Measurements from ENCODE around the gene ERCC4.

The ERCC4 gene

GRCh38 chr16:13906168-13907089, 13.5 kb upstream of the ERCC4 start:
- no peak for TF ChIP-seq L3MBTL2 (conservative IDR thresholded peaks at IDR 0.05)
- DNase-seq (ENCODE audit: extremely low spot score): no peak
- POLR2A ChIA-PET: no interaction called here
- CTCF ChIA-PET: interaction anchor here (2.8 kb wide), 1 partner anchor 13 kb away, joined by 10 read pairs; the partner anchor contains the start of gene ERCC4

- ChIA-PET CTCF (interaction anchor here (2.8 kb wide), 1 partner anchor 12 kb away, joined by 10 read pairs; the partner anchor contains the start of gene ERCC4), POLR2A (no interaction called here)
- no peak for DNase-seq (ENCODE audit: extremely low spot score)
- TF ChIP-seq FOXK2 (IDR thresholded peaks at IDR 0.05) (no peak), ZNF384 (IDR thresholded peaks at IDR 0.05) (no peak), FOXM1 (IDR thresholded peaks at IDR 0.05; ENCODE audit: borderline replicate concordance) (no peak), L3MBTL2 (conservative IDR thresholded peaks at IDR 0.05) (no peak), ELF4 (IDR thresholded peaks at IDR 0.05) (no peak)
Measured at GRCh38 chr16:13907431-13907830, 12.5 kb upstream of the ERCC4 start.

GRCh38 chr16:13909069-13909468, 10.9 kb upstream of the ERCC4 start:
- TF ChIP-seq BHLHE40 (IDR thresholded peaks at IDR 0.05; ENCODE audit: borderline replicate concordance): no peak
- no peak for TF ChIP-seq ZNF384 (IDR thresholded peaks at IDR 0.05)
- TF ChIP-seq FOXM1 (IDR thresholded peaks at IDR 0.05; ENCODE audit: borderline replicate concordance): no peak
- TF ChIP-seq TARDBP (IDR thresholded peaks at IDR 0.05): no peak
- TF ChIP-seq L3MBTL2 (conservative IDR thresholded peaks at IDR 0.05): no peak
- TF ChIP-seq NFRKB (IDR thresholded peaks at IDR 0.05): no peak
- no peak for TF ChIP-seq FOXA1 (IDR thresholded peaks at IDR 0.05)
- no peak for TF ChIP-seq CTBP1 (IDR thresholded peaks at IDR 0.05; ENCODE audit: borderline replicate concordance)
- no peak for TF ChIP-seq FOXK2 (IDR thresholded peaks at IDR 0.05)
- no peak for TF ChIP-seq SP1 (IDR thresholded peaks at IDR 0.05)
- TF ChIP-seq LEF1 (IDR thresholded peaks at IDR 0.05; ENCODE audit: borderline replicate concordance): no peak
- TF ChIP-seq, protein P1, sequence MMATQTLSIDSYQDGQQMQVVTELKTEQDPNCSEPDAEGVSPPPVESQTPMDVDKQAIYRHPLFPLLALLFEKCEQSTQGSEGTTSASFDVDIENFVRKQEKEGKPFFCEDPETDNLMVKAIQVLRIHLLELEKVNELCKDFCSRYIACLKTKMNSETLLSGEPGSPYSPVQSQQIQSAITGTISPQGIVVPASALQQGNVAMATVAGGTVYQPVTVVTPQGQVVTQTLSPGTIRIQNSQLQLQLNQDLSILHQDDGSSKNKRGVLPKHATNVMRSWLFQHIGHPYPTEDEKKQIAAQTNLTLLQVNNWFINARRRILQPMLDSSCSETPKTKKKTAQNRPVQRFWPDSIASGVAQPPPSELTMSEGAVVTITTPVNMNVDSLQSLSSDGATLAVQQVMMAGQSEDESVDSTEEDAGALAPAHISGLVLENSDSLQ (IDR thresholded peaks at IDR 0.05): no peak
- TF ChIP-seq HDGF (IDR thresholded peaks at IDR 0.05; ENCODE audit: borderline replicate concordance): no peak
- TF ChIP-seq ARNT (IDR thresholded peaks at IDR 0.05): no peak
- no peak for TF ChIP-seq ELF4 (IDR thresholded peaks at IDR 0.05)
- DNase-seq (ENCODE audit: extremely low spot score): no peak
- ChIA-PET CTCF (interaction anchor here (2.8 kb wide), 1 partner anchor 11 kb away, joined by 10 read pairs; the partner anchor contains the start of gene ERCC4), POLR2A (interaction anchor here (1.8 kb wide), 1 partner anchor 11 kb away, joined by 6 read pairs; the partner anchor contains the start of gene ERCC4)

GRCh38 chr16:13909872-13910303, 10.1 kb upstream of the ERCC4 start:
- ChIA-PET CTCF (no interaction called here), POLR2A (interaction anchor here (1.8 kb wide), 1 partner anchor 10 kb away, joined by 6 read pairs; the partner anchor contains the start of gene ERCC4)
- TF ChIP-seq FOXM1 (IDR thresholded peaks at IDR 0.05; ENCODE audit: borderline replicate concordance) (no peak), TARDBP (IDR thresholded peaks at IDR 0.05) (no peak), HDGF (IDR thresholded peaks at IDR 0.05; ENCODE audit: borderline replicate concordance) (no peak), LEF1 (IDR thresholded peaks at IDR 0.05; ENCODE audit: borderline replicate concordance) (no peak), SUZ12 (IDR thresholded peaks at IDR 0.05) (no peak), FOXA1 (IDR thresholded peaks at IDR 0.05) (no peak), CTBP1 (IDR thresholded peaks at IDR 0.05; ENCODE audit: borderline replicate concordance) (no peak), NFRKB (IDR thresholded peaks at IDR 0.05) (no peak), ZNF384 (IDR thresholded peaks at IDR 0.05) (no peak), BHLHE40 (IDR thresholded peaks at IDR 0.05; ENCODE audit: borderline replicate concordance) (no peak), ELF4 (IDR thresholded peaks at IDR 0.05) (no peak), FOXK2 (IDR thresholded peaks at IDR 0.05) (no peak), SP1 (IDR thresholded peaks at IDR 0.05) (no peak), L3MBTL2 (conservative IDR thresholded peaks at IDR 0.05) (no peak), ARNT (IDR thresholded peaks at IDR 0.05) (no peak)
- TF ChIP-seq, protein P1 (IDR thresholded peaks at IDR 0.05): no peak
- no peak for DNase-seq (ENCODE audit: extremely low spot score)

GRCh38 chr16:13911306-13911705, 8.6 kb upstream of the ERCC4 start:
- ChIA-PET POLR2A (no interaction called here), CTCF (no interaction called here)
- TF ChIP-seq FOXK2 (IDR thresholded peaks at IDR 0.05) (no peak), SUZ12 (IDR thresholded peaks at IDR 0.05) (no peak), HDGF (IDR thresholded peaks at IDR 0.05; ENCODE audit: borderline replicate concordance) (no peak), BHLHE40 (IDR thresholded peaks at IDR 0.05; ENCODE audit: borderline replicate concordance) (no peak), FOXM1 (IDR thresholded peaks at IDR 0.05; ENCODE audit: borderline replicate concordance) (no peak), CTBP1 (IDR thresholded peaks at IDR 0.05; ENCODE audit: borderline replicate concordance) (no peak), FOXA1 (IDR thresholded peaks at IDR 0.05) (no peak), ARNT (IDR thresholded peaks at IDR 0.05) (no peak)
- DNase-seq (ENCODE audit: extremely low spot score): no peak

DNA sequence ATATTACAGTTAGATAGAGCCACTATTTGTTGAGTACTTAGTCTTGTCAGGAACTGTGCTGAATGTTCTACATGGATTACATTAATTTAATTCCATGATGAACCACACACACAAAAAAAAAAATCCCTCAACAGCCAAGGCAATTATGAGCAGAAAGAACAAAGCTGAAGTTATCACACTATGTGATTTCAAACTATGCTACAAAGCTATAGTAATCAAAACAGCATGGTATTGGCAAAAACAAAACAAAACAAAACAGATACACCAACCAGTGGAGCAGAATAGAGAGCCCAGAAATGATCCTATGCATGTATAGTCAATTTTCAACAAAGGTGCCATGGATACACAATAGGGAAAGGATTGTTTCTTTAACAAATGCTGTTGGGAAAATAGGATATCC, 8.1 kb upstream of the ERCC4 start:
- CTCF ChIA-PET: no interaction called here
- TF ChIP-seq BHLHE40 (IDR thresholded peaks at IDR 0.05; ENCODE audit: borderline replicate concordance) (no peak), LEF1 (IDR thresholded peaks at IDR 0.05; ENCODE audit: borderline replicate concordance) (no peak), SUZ12 (IDR thresholded peaks at IDR 0.05) (no peak), FOXK2 (IDR thresholded peaks at IDR 0.05) (no peak), L3MBTL2 (conservative IDR thresholded peaks at IDR 0.05) (no peak), CTBP1 (IDR thresholded peaks at IDR 0.05; ENCODE audit: borderline replicate concordance) (no peak), SP1 (IDR thresholded peaks at IDR 0.05) (no peak), TARDBP (IDR thresholded peaks at IDR 0.05) (no peak), HDGF (IDR thresholded peaks at IDR 0.05; ENCODE audit: borderline replicate concordance) (no peak), ARNT (IDR thresholded peaks at IDR 0.05) (no peak), FOXA1 (IDR thresholded peaks at IDR 0.05) (no peak), NFRKB (IDR thresholded peaks at IDR 0.05) (no peak), ELF4 (IDR thresholded peaks at IDR 0.05) (no peak), ZNF384 (IDR thresholded peaks at IDR 0.05) (no peak), FOXM1 (IDR thresholded peaks at IDR 0.05; ENCODE audit: borderline replicate concordance) (no peak)
- TF ChIP-seq, protein P1 (IDR thresholded peaks at IDR 0.05): no peak
- POLR2A ChIA-PET: no interaction called here
- DNase-seq (ENCODE audit: extremely low spot score): no peak

Measured in HEK293T (cell line).